HG03460 (cell line): Measurements from ENCODE around the gene CARD8.
"Not testable (repeated sequence)": the region's sequence is repeated elsewhere in the genome, so short reads cannot be mapped to it uniquely, and the experiment has no call there.

Experiments used
- ATAC-seq: cut with Tn5 transposase; IDR thresholded peaks from one replicate; pipeline ENCODE4 v1.9.1; 2021; ENCODE audit not compliant: unreplicated experiment

CARD8 gene

GRCh38 chr19:48265326-48265725, 9.6 kb upstream of the CARD8 start:
- not testable (repeated sequence) for ATAC-seq

- not testable (repeated sequence) for ATAC-seq
Measured at GRCh38 chr19:48260359-48260714, 4.6 kb upstream of the CARD8 start.

- ATAC-seq: not testable (repeated sequence)
Measured at GRCh38 chr19:48258992-48259391, 3.3 kb upstream of the CARD8 start.

GRCh38 chr19:48258350-48258749, 2.6 kb upstream of the CARD8 start:
- ATAC-seq: no peak

GRCh38 chr19:48254529-48254970, 1.2 kb downstream of the CARD8 start:
- no peak for ATAC-seq

GRCh38 chr19:48253999-48254398, 1.7 kb downstream of the CARD8 start:
- no peak for ATAC-seq

GRCh38 chr19:48252609-48253008, 3.1 kb downstream of the CARD8 start:
- ATAC-seq: no peak

- ATAC-seq: no peak
Measured at GRCh38 chr19:48250290-48251025, 5.3 kb downstream of the CARD8 start.

- peak; percentile 71 for ATAC-seq
Measured at GRCh38 chr19:48249502-48250014, 6.2 kb downstream of the CARD8 start.

GRCh38 chr19:48248081-48248833, 7.5 kb downstream of the CARD8 start:
- no peak for ATAC-seq

- no peak for ATAC-seq
Measured at GRCh38 chr19:48247212-48247611, 8.5 kb downstream of the CARD8 start.

GRCh38 chr19:48246101-48246500, 9.6 kb downstream of the CARD8 start:
- ATAC-seq: no peak

- ATAC-seq: no peak
Measured at GRCh38 chr19:48244281-48244680, 11.4 kb downstream of the CARD8 start.

GRCh38 chr19:48241771-48242170, 13.9 kb downstream of the CARD8 start:
- not testable (repeated sequence) for ATAC-seq

GRCh38 chr19:48239582-48240141, 16.1 kb downstream of the CARD8 start:
- no peak for ATAC-seq

GRCh38 chr19:48239120-48239519, 16.6 kb downstream of the CARD8 start:
- ATAC-seq: no peak

GRCh38 chr19:48237057-48237456, 18.7 kb downstream of the CARD8 start:
- ATAC-seq: no peak

GRCh38 chr19:48230555-48231129, 25.1 kb downstream of the CARD8 start:
- no peak for ATAC-seq

GRCh38 chr19:48221628-48222027, 34.1 kb downstream of the CARD8 start:
- ATAC-seq: no peak

GRCh38 chr19:48220784-48221183, 34.9 kb downstream of the CARD8 start:
- ATAC-seq: not testable (repeated sequence)

- no peak for ATAC-seq
Measured at GRCh38 chr19:48218997-48219396, 36.7 kb downstream of the CARD8 start.
